Endodermal cell (in vitro differentiated cells): ENCODE data around the gene JAKMIP1. TPM values are rescaled to one million over a fixed set of nuclear protein-coding genes. Genes with fewer than 3 reads are reported as not detected.

Experiments used
- DNase-seq: peaks from one replicate; pipeline ENCODE4 v3.0.0-alpha.2; 2017
- H3K27ac ChIP-seq: 2 replicates; pipeline ENCODE4 v1.5.1; 2013; ENCODE audit warnings: mild to moderate bottlenecking, low read depth, low read length, moderate library complexity
- H3K27me3 ChIP-seq: 2 replicates; pipeline ENCODE4 v1.6.1; 2013; ENCODE audit warnings: mild to moderate bottlenecking, low read length, moderate library complexity; ENCODE audit not compliant: insufficient read depth, control insufficient read depth, poor library complexity, severe bottlenecking
- H3K36me3 ChIP-seq: 2 replicates; pipeline ENCODE4 v1.7.0; 2013; ENCODE audit warnings: mild to moderate bottlenecking, low read length, moderate library complexity; ENCODE audit not compliant: control insufficient read depth, insufficient read depth
- H3K4me1 ChIP-seq: one replicate; pipeline ENCODE4 v1.7.0; 2013; ENCODE audit warnings: low read length; ENCODE audit not compliant: control insufficient read depth, insufficient read depth
- H3K4me3 ChIP-seq: 2 replicates; pipeline ENCODE4 v1.5.1; 2013; ENCODE audit warnings: mild to moderate bottlenecking, low read length, moderate library complexity
- H3K9ac ChIP-seq: 2 replicates; pipeline ENCODE4 v1.6.1; 2013; ENCODE audit warnings: mild to moderate bottlenecking, low read length, moderate library complexity; ENCODE audit not compliant: poor library complexity, severe bottlenecking; ENCODE audit errors: extremely low read depth
- H3K9me3 ChIP-seq: 2 replicates; pipeline ENCODE4 v1.6.1; 2013; ENCODE audit warnings: mild to moderate bottlenecking, low read length, moderate library complexity; ENCODE audit not compliant: control insufficient read depth
- H3K27ac Mint-ChIP-seq: 2 replicates; pipeline ENCODE4 v1.8.0; 2020; ENCODE audit warnings: mixed read lengths
- H3K27me3 Mint-ChIP-seq: 2 replicates; pipeline ENCODE4 v1.8.0; 2021; ENCODE audit warnings: mild to moderate bottlenecking, mixed read lengths; ENCODE audit not compliant: insufficient read depth
- H3K36me3 Mint-ChIP-seq: 2 replicates; pipeline ENCODE4 v1.8.0; 2020; ENCODE audit warnings: low read depth, mixed read lengths
- H3K4me1 Mint-ChIP-seq: 2 replicates; pipeline ENCODE4 v1.8.0; 2020; ENCODE audit warnings: mixed read lengths
- H3K4me3 Mint-ChIP-seq: 2 replicates; pipeline ENCODE4 v1.8.0; 2020; ENCODE audit warnings: mild to moderate bottlenecking, moderate library complexity, mixed read lengths
- H3K9me3 Mint-ChIP-seq: 2 replicates; pipeline ENCODE4 v1.8.0; 2020; ENCODE audit warnings: mild to moderate bottlenecking, mixed read lengths
- CTCF ChIP-seq: fragments of 200-600 bp; sonication (generic); conservative IDR thresholded peaks from 2 replicates; pipeline ENCODE4 v1.5.0; 2021; ENCODE audit warnings: antibody characterized with exemption, mild to moderate bottlenecking
- WGBS, 2 experiments: methylation state at CpG; one replicate each; pipeline versions ENCODE4 v1.1.5 to v1.1.7; 2013; ENCODE audit warnings: missing lambda C conversion rate in 2 of 2, mixed read lengths in 1 of 2; ENCODE audit not compliant: insufficient coverage in 1 of 2, insufficient read length in 1 of 2; 5-methylcytosine and 5-hydroxymethylcytosine counted together
- total RNA-seq, 2 donors: library from RNA; stranded (reverse); fragmentation: NEBNext Ultra II Directional in 1 of 2; extraction: Animal tissue kit (Norgen Biotek cat#: 25700) in 1 of 2; gene quantifications; 2 replicates in 1 of 2; 3 replicates in 1 of 2; pipeline ENCODE4 v1.2.1, GENCODE V29; 2021

JAKMIP1 gene
- total RNA-seq, 2 donors from 2014 or later, result 10.4 to 11.2 TPM

- H3K4me1 ChIP-seq, result no peaks in the 10 kb centered on the region
- H3K9ac ChIP-seq, result no peak overlapping the region
- H3K36me3 Mint-ChIP-seq, result no peaks in the 10 kb centered on the region
- H3K27ac ChIP-seq, result no peak overlapping the region
- H3K27ac Mint-ChIP-seq, result no peak overlapping the region
- no peak for TF ChIP-seq CTCF
- H3K27me3 Mint-ChIP-seq, result no peaks in the 10 kb centered on the region
- WGBS, 2 experiments, result 83 to 88% methylated on average over 13 to 18 of the region's 20 CpGs
- no peaks in the 10 kb centered on the region for H3K4me1 Mint-ChIP-seq
- H3K4me3 ChIP-seq, result no peak overlapping the region
- H3K36me3 ChIP-seq, result no peaks in the 10 kb centered on the region
- DNase-seq, result no peak
- H3K9me3 ChIP-seq, result no peaks in the 10 kb centered on the region
- no peak overlapping the region for H3K4me3 Mint-ChIP-seq
- H3K9me3 Mint-ChIP-seq, result no peaks in the 10 kb centered on the region
- no peaks in the 10 kb centered on the region for H3K27me3 ChIP-seq
These were observed 175.9 kb downstream of the JAKMIP1 start for GRCh38 chr4:6024313-6024960.

- Mint-ChIP-seq H3K4me1 (no peaks in the 10 kb centered on the region), H3K27ac (no peak overlapping the region), H3K4me3 (no peak overlapping the region), H3K27me3 (no peaks in the 10 kb centered on the region), H3K9me3 (no peaks in the 10 kb centered on the region), H3K36me3 (no peaks in the 10 kb centered on the region)
- Histone ChIP-seq H3K27me3 (no peaks in the 10 kb centered on the region), H3K36me3 (no peaks in the 10 kb centered on the region), H3K4me3 (no peak overlapping the region), H3K27ac (no peak overlapping the region), H3K9ac (no peak overlapping the region), H3K4me1 (no peaks in the 10 kb centered on the region), H3K9me3 (no peaks in the 10 kb centered on the region)
- 90 to 97% methylated on average over 8 to 10 of the region's 10 CpGs for WGBS, 2 experiments
- TF ChIP-seq CTCF, result no peak
- no peak for DNase-seq
These were observed 176.6 kb downstream of the JAKMIP1 start for GRCh38 chr4:6023731-6024130.

GRCh38 chr4:6022607-6023288 lies 177.6 kb downstream of the JAKMIP1 start:
- Histone ChIP-seq H3K36me3 (no peaks in the 10 kb centered on the region), H3K4me1 (no peaks in the 10 kb centered on the region), H3K9ac (no peak overlapping the region), H3K27me3 (no peaks in the 10 kb centered on the region), H3K9me3 (no peaks in the 10 kb centered on the region), H3K4me3 (no peak overlapping the region), H3K27ac (no peak overlapping the region)
- H3K36me3 Mint-ChIP-seq, result no peaks in the 10 kb centered on the region
- H3K27me3 Mint-ChIP-seq, result no peaks in the 10 kb centered on the region
- TF ChIP-seq CTCF, result no peak
- no peaks in the 10 kb centered on the region for H3K9me3 Mint-ChIP-seq
- H3K4me1 Mint-ChIP-seq, result no peaks in the 10 kb centered on the region
- no peak overlapping the region for H3K4me3 Mint-ChIP-seq
- no peak overlapping the region for H3K27ac Mint-ChIP-seq
- no peak for DNase-seq
- WGBS, 2 experiments, result 87 to 92% methylated on average over 22 to 30 of the region's 30 CpGs
